COLO829 (cell line): Measurements from ENCODE around the gene SLC66A2.

Source experiments
- DNase-seq: peaks from one replicate; pipeline ENCODE4 v3.0.0; 2012; ENCODE audit warnings: low spot score

The SLC66A2 gene

DNA sequence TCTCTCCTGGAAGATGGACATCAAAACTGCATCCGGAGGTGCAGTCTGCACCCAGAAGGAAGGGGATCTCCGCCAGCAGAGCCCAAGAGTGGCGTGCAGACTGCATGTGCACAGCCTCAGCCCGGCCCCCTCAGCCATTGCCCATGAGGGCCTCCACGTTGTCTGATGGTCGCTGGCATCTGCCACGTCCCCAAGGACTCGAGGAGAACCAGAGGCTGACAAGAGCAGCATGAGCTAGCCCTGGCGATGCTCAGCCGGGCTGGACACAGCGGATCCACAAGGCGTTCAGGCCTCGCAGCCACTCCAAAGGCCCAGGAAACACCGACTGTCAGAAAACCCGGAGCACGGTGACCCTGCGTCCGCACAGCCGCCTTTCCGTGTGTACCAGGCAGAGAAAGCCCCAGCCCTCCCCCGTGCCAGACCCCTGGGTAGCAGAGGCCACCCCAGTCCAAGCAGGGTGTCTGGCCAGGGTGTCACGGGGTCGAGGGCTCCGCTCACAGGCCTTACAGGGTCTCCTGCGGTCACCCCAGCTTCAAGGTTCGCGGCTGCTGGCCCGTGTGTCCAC is 48.3 kb downstream of the SLC66A2 start:
- no peak for DNase-seq

GRCh38 chr18:79902640-79903039 is 48.8 kb downstream of the SLC66A2 start:
- no peak for DNase-seq

GRCh38 chr18:79902075-79902474 is 49.4 kb downstream of the SLC66A2 start:
- DNase-seq = no peak

GRCh38 chr18:79901665-79902064 is 49.8 kb downstream of the SLC66A2 start:
- DNase-seq = no peak

GRCh38 chr18:79900610-79901570 is 50.6 kb downstream of the SLC66A2 start:
- no peak for DNase-seq

- no peak for DNase-seq
Observed at GRCh38 chr18:79899609-79900445, 51.6 kb downstream of the SLC66A2 start.

DNA sequence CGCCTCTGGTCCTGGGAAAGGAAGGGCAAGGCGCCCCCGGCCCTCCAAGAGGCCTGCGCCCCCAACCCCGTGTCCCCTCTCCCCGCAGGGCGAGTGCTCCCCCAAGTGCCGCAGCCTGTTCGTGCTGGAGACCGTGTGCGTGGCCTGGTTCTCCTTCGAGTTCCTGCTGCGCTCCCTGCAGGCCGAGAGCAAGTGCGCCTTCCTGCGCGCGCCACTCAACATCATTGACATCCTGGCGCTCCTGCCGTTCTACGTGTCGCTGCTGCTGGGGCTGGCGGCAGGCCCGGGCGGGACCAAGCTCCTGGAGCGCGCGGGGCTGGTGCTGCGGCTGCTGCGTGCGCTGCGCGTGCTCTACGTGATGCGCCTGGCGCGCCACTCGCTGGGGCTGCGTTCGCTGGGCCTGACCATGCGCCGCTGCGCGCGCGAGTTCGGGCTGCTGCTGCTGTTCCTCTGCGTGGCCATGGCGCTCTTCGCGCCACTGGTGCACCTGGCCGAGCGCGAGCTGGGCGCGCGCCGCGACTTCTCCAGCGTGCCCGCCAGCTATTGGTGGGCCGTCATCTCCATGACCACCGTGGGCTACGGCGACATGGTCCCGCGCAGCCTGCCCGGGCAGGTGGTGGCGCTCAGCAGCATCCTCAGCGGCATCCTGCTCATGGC is 52.4 kb downstream of the SLC66A2 start:
- no peak for DNase-seq

DNA sequence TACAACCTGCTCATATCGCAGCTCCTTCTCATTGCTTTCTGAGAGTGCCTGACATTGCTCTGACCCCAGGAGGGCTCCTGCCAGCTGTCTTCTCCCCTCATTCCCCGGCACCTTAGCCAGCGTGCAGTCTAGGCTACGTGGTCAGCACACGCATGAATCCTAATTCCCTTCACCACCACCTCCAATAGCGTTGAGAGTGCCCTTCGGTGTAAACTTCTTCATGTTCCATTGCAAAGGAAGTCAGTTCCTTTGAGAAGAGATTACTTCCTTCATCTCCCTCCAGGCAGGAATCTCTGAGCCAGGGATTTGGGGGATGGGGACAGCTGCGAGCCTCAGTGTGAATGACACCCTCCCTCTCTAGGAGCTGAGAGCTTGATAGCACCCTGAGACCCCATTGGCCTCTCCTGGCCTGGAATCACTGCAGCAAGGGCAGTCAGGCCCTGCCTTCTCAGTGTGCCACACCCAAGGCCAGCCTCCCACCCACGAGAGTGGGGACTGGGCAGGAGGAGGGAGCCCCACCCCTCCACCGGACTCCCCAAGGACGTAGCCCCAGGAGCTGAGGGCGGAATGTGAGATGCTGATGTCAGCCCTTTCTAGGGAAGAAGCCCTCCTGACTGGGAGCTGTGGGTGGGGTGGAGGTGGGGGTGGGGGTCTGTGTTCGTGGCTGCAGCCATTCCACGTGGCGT is 53.4 kb downstream of the SLC66A2 start:
- DNase-seq = no peak

- DNase-seq = no peak
Observed at GRCh38 chr18:79896738-79897137, 54.7 kb downstream of the SLC66A2 start.

GRCh38 chr18:79890674-79891073 is 60.8 kb downstream of the SLC66A2 start:
- DNase-seq = no peak

DNA sequence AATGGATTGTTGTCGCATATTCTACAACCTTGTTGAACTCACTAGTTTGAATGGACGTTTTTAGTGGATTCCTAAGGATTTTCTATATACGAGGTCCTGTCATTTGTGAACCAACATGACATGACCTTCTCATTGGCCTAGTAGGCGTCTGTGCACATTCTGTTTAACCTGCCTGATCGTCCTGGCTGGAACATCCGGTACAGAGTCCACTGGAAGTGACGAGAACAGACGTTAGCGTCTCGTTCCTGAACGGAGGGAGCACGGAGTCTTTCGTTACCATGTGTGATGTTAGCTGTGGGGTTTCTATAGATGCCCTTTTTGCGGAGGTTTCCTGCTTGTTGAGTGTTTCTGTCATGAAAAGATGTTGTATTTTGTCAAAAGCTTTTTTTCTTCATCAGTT is 61.9 kb downstream of the SLC66A2 start:
- no peak for DNase-seq

GRCh38 chr18:79888016-79888415 is 63.4 kb downstream of the SLC66A2 start:
- no peak for DNase-seq

DNA sequence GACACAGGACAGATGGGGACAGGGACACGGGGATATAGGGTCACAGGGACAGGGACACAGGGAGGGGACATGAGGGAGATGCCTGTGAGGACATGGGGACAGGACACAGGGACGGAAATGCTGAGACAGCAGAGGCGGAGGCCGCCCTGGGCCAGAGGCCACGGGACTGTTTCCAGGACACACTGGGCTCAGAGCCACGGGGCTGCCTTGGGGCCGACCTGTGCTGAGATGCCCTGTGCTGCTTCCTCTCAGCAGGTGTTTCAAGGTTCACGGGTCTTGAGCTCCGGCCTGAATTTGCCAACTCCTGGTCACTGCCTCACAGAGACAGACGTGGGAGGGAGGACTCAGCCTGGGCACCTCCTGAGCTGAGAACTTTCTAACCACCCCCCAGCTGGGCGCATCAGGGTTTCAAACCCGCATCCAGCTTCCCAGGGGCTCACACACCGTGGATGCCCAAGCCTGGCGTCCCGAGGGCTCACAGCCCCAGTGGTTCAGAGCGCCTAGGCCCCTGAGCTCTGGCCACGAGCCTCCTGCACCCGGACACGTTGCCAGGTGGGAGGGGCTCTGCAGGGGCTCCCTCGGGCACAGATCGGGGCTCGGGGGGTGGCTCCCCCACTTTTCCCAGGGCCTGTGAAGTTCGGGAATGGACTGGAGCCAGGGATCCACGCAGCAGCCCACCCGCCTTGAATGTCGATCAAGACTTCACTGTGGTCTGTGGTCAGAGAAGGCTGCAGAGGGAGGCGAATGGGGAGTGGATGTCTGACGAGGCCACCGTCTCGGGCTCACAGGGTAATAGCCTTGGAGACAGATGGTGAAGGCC is 64.1 kb downstream of the SLC66A2 start:
- no peak for DNase-seq

DNA sequence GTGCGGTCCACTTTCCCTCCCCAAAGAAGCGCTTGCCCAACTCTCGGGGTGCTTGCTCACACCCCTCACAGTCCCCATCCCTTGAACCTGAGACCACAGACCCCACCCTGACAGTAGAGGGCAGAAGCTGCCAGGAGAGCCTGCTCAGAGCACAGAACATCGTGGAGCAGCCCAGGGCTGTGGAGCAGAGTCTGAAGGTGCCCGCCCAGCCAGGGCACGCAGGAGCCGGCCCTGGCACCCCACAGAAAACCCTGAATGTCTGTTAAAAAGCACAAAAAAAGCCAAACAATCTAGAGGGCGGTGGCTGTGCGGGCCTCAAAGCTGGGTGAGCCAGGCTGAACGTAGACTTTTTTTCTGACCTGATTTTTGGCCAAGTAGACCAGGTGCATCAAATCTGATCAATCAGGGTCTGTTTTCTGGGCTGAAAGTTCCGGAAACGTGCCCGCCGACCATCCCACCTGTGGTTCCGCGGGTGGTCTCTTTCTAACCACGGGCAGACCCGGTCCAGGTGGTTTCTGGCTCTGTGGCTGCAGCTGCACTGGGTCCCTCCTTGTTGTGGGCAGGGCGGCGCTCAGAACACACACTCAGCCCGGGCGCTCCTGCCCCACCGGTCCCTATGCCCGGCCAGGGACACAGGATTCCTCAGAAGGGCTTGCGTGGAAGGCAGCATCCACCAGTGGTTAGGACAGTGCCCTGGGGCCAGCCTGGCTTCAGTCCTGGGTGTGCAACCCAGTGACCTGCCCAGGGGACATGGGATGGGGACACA is 66.3 kb downstream of the SLC66A2 start:
- no peak for DNase-seq

GRCh38 chr18:79884294-79884962 is 67.0 kb downstream of the SLC66A2 start:
- no peak for DNase-seq

DNA sequence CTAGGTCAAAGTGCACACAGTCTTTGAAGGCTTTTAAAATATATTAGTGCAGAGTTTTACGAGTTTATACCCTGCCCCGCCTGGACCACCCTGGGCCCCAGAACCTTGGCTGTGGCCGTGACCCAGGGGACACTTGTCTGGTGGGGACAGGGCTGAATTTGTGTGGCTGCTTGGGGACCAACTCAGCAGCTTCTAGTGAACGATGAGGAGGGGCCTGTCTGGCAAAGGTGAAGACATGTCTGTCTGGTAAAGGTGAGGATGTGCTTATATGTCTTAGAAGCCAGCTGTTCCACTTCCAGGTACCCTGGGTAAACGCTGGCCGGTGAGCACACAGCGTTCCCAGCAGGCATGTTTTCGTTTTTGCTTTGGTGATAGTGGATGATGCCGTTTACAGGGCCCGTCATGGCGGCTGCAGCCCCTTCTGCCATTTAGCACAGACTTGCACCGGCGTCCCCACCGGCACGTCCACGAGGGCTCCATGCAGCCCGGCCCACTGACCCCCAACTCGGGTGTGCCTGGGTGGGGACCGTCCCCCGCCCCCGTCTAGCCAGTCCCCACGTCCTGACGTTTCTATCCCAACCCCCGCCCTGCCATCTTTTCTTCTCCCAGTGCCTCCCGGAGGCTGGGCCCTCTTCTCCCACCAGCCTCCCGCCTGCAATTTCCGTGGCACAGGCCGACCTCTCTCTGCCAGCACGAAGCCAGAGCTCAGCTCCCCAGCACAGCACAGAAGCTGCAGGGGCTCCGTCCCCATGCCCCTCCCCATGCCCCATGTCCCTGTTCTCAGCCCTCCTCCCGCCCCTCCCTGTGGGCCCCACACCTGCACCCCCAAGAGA is 67.8 kb downstream of the SLC66A2 start:
- DNase-seq = no peak

GRCh38 chr18:79882522-79883241 is 68.8 kb downstream of the SLC66A2 start:
- no peak for DNase-seq

DNA sequence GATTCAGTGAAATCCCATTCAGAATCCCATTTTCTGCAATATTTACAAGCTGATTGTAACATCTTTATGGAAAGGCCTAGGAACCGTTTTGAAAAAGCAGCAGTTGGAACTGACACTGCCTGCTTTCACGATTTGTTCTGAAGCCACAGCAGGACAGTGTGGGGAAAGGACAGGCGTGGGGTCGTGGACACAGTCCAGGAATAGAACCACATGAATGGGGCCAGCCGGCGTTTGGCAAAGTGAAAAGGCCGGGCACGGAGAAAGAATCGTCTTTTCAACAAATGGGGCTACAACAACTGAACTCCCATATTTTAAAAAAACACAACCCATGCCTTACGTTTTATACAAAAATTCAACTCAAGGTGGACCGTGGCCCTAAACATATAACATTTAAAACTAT is 69.8 kb downstream of the SLC66A2 start:
- no peak for DNase-seq
